Measurements from ENCODE around the gene PTPRT. TPM values are rescaled to one million over a fixed set of nuclear protein-coding genes. Genes with fewer than 3 reads are reported as not detected.

Gene PTPRT
- total RNA-seq, 1 experiment from 2014 or later, result 0.20 TPM

- no peaks in the 10 kb centered on the region for H3K27me3 ChIP-seq (replicated peaks; ENCODE audit: control insufficient read depth, insufficient read depth, low read length)
- no peak overlapping the region for H3K4me3 ChIP-seq (ENCODE audit: low read depth, low read length)
- intact Hi-C loops (cut with micrococcal nuclease; ENCODE audit: unreplicated experiment), result no loop called here
- no peaks in the 10 kb centered on the region for H3K4me1 Mint-ChIP-seq (ENCODE audit: low read depth, unreplicated experiment)
- H3K4me3 Mint-ChIP-seq (ENCODE audit: unreplicated experiment), result no peak overlapping the region
- no peak for TF ChIP-seq CTCF (IDR thresholded peaks at IDR 0.05; ENCODE audit: insufficient read depth in 1 of 2, low read depth in 1 of 2, low read length in 1 of 2, severe bottlenecking in 1 of 2, unreplicated experiment in 1 of 2)
- H3K36me3 ChIP-seq (ENCODE audit: control insufficient read depth, insufficient read depth, low read length), result no peaks in the 10 kb centered on the region
- H3K4me1 ChIP-seq, result no peaks in the 10 kb centered on the region
- no peak overlapping the region for H3K27ac Mint-ChIP-seq (ENCODE audit: unreplicated experiment)
- CTCF ChIA-PET, result no interaction called here
- DNase-seq, result no peak
- H3K36me3 Mint-ChIP-seq (ENCODE audit: insufficient read depth, unreplicated experiment), result no peaks in the 10 kb centered on the region
- H3K27me3 Mint-ChIP-seq (ENCODE audit: insufficient read depth, unreplicated experiment), result peaks cover 36% of the 10 kb centered on the region
- POLR2A ChIA-PET, result no interaction called here
- no TSS peak for BruUV-seq (replicated peaks)
- H3K9me3 ChIP-seq, result no peaks in the 10 kb centered on the region
- H3K9me3 Mint-ChIP-seq (ENCODE audit: unreplicated experiment), result no peaks in the 10 kb centered on the region
These were observed 40.0 kb upstream of the PTPRT start for GRCh38 chr20:43229696-43230095.

- H3K27me3 ChIP-seq (replicated peaks; ENCODE audit: control insufficient read depth, insufficient read depth, low read length), result peaks cover 3% of the 10 kb centered on the region; the same call in 1 of the 2 replicates
- ChIA-PET CTCF (no interaction called here), POLR2A (no interaction called here)
- no peak for TF ChIP-seq CTCF (IDR thresholded peaks at IDR 0.05; ENCODE audit: insufficient read depth in 1 of 2, low read depth in 1 of 2, low read length in 1 of 2, severe bottlenecking in 1 of 2, unreplicated experiment in 1 of 2)
- intact Hi-C loops (cut with micrococcal nuclease; ENCODE audit: unreplicated experiment), result no loop called here
- DNase-seq, result no peak
- no peaks in the 10 kb centered on the region for H3K4me1 Mint-ChIP-seq (ENCODE audit: low read depth, unreplicated experiment)
- H3K4me3 Mint-ChIP-seq (ENCODE audit: unreplicated experiment), result no peak overlapping the region
- no peaks in the 10 kb centered on the region for H3K9me3 ChIP-seq
- H3K27me3 Mint-ChIP-seq (ENCODE audit: insufficient read depth, unreplicated experiment), result peaks cover 26% of the 10 kb centered on the region
- no peaks in the 10 kb centered on the region for H3K9me3 Mint-ChIP-seq (ENCODE audit: unreplicated experiment)
- no peaks in the 10 kb centered on the region for H3K36me3 Mint-ChIP-seq (ENCODE audit: insufficient read depth, unreplicated experiment)
- no peak overlapping the region for H3K4me3 ChIP-seq (ENCODE audit: low read depth, low read length)
- BruUV-seq (replicated peaks), result no TSS peak
- no peaks in the 10 kb centered on the region for H3K4me1 ChIP-seq
- H3K36me3 ChIP-seq (ENCODE audit: control insufficient read depth, insufficient read depth, low read length), result no peaks in the 10 kb centered on the region
- H3K27ac Mint-ChIP-seq (ENCODE audit: unreplicated experiment), result no peak overlapping the region
These were observed 30.9 kb upstream of the PTPRT start for GRCh38 chr20:43220612-43221011.

GRCh38 chr20:43210901-43211300, 21.2 kb upstream of the PTPRT start:
- no peaks in the 10 kb centered on the region for H3K27me3 ChIP-seq (replicated peaks; ENCODE audit: control insufficient read depth, insufficient read depth, low read length)
- no peaks in the 10 kb centered on the region for H3K4me1 Mint-ChIP-seq (ENCODE audit: low read depth, unreplicated experiment)
- no peak for DNase-seq
- CTCF ChIA-PET, result no interaction called here
- no peaks in the 10 kb centered on the region for H3K4me1 ChIP-seq
- intact Hi-C loops (cut with micrococcal nuclease; ENCODE audit: unreplicated experiment), result no loop called here
- H3K27ac Mint-ChIP-seq (ENCODE audit: unreplicated experiment), result no peak overlapping the region
- BruUV-seq (replicated peaks), result no TSS peak
- peaks cover 31% of the 10 kb centered on the region for H3K27me3 Mint-ChIP-seq (ENCODE audit: insufficient read depth, unreplicated experiment)
- POLR2A ChIA-PET, result no interaction called here
- H3K9me3 Mint-ChIP-seq (ENCODE audit: unreplicated experiment), result peaks cover 14% of the 10 kb centered on the region
- no peaks in the 10 kb centered on the region for H3K36me3 Mint-ChIP-seq (ENCODE audit: insufficient read depth, unreplicated experiment)
- H3K4me3 Mint-ChIP-seq (ENCODE audit: unreplicated experiment), result no peak overlapping the region
- H3K9me3 ChIP-seq, result no peaks in the 10 kb centered on the region
- no peak for TF ChIP-seq CTCF (IDR thresholded peaks at IDR 0.05; ENCODE audit: insufficient read depth in 1 of 2, low read depth in 1 of 2, low read length in 1 of 2, severe bottlenecking in 1 of 2, unreplicated experiment in 1 of 2)
- no peaks in the 10 kb centered on the region for H3K36me3 ChIP-seq (ENCODE audit: control insufficient read depth, insufficient read depth, low read length)
- no peak overlapping the region for H3K4me3 ChIP-seq (ENCODE audit: low read depth, low read length)
